Endothelial cell of umbilical vein (primary cell): ENCODE measurements around the gene LPP. TPM values are rescaled to one million over a fixed set of nuclear protein-coding genes. Genes with fewer than 3 reads are reported as not detected.

Experiments
- BruUV-seq: library from RNA; stranded (reverse); fragments of 400-500 nt; replicated peaks from 2 replicates; lab custom pipeline; 2021; lab: Mats Ljungman, UMichigan
- CTCF ChIA-PET: fragments of 300-600, 350-600 bp; sonication (Branson Sonifier 250); formaldehyde crosslinking; loops from one replicate; lab custom pipeline; 2021; ENCODE audit warnings: antibody characterized with exemption, inconsistent platforms; lab: Charles Lee
- POLR2A ChIA-PET: fragments of 300-600, 350-600 bp; sonication (Branson Sonifier 250); formaldehyde crosslinking; loops from one replicate; lab custom pipeline; 2021; ENCODE audit warnings: antibody characterized with exemption, inconsistent platforms; lab: Charles Lee
- DNase-seq: peaks from one replicate; pipeline ENCODE4 v3.0.0-alpha.2; 2011; ENCODE audit warnings: low read depth, low spot score
- FAIRE-seq: peaks from 2 replicates; lab custom pipeline; 2011; peaks lifted over from hg19 to GRCh38; lab: Jason Lieb, UNC
- H2AFZ ChIP-seq: 2 replicates; pipeline ENCODE4 v1.6.0; 2012; ENCODE audit warnings: low read depth, low read length, control low read depth, inconsistent platforms
- H3K27ac ChIP-seq: 2 replicates; pipeline ENCODE4 v1.5.1; 2011; ENCODE audit warnings: low read depth, mild to moderate bottlenecking, control low read depth, low read length, moderate library complexity; ENCODE audit not compliant: insufficient read depth
- H3K27me3 ChIP-seq, 2 experiments: 2 replicates each; pipeline versions ENCODE4 v1.6.0 to v1.6.1; 2011; ENCODE audit warnings: low read length in 2 of 2, mixed read lengths in 1 of 2; ENCODE audit not compliant: control insufficient read depth in 2 of 2, insufficient read depth in 2 of 2
- H3K36me3 ChIP-seq, 2 experiments: 2 replicates in 1 of 2; 3 replicates in 1 of 2; pipeline ENCODE4 v1.5.1; 2011; ENCODE audit warnings: low read length in 2 of 2, mild to moderate bottlenecking in 1 of 2, moderate library complexity in 1 of 2; ENCODE audit not compliant: control insufficient read depth in 2 of 2, insufficient read depth in 2 of 2; ENCODE audit errors: extremely low read depth in 1 of 2
- H3K4me1 ChIP-seq: 3 replicates; pipeline ENCODE4 v1.5.1; 2011; ENCODE audit warnings: mild to moderate bottlenecking, low read length; ENCODE audit not compliant: control insufficient read depth, insufficient read depth; ENCODE audit errors: extremely low read depth
- H3K4me2 ChIP-seq: 2 replicates; pipeline ENCODE4 v1.6.1; 2011; ENCODE audit warnings: low read length, control low read depth, mixed read lengths; ENCODE audit not compliant: insufficient read depth
- H3K4me3 ChIP-seq, 3 experiments: fragments of 200-600 bp in 1 of 3; sonication (generic), shearing (Covaris generic) in 1 of 3; replicated peaks in 1 of 3; 2 replicates each; pipeline ENCODE4 v1.5.1; 2011 to 2016; ENCODE audit warnings: control low read depth in 3 of 3, low read length in 3 of 3, mild to moderate bottlenecking in 2 of 3, inconsistent platforms in 1 of 3, low read depth in 1 of 3, moderate library complexity in 1 of 3; ENCODE audit not compliant: insufficient read depth in 1 of 3
- H3K79me2 ChIP-seq: 2 replicates; pipeline ENCODE4 v1.6.0; 2012; ENCODE audit warnings: low read length, inconsistent platforms; ENCODE audit not compliant: control insufficient read depth, insufficient read depth
- H3K9ac ChIP-seq: replicated peaks from 2 replicates; pipeline ENCODE3; 2011; ENCODE audit warnings: low read length, control low read depth; ENCODE audit not compliant: insufficient read depth; ENCODE audit errors: extremely low read depth
- H3K9me1 ChIP-seq: replicated peaks from 3 replicates; pipeline ENCODE4 v1.6.0; 2011; ENCODE audit warnings: mild to moderate bottlenecking, low read length; ENCODE audit not compliant: control insufficient read depth, insufficient read depth; ENCODE audit errors: extremely low read depth
- H3K9me3 ChIP-seq: replicated peaks from 2 replicates; pipeline ENCODE4 v1.5.1; 2012; ENCODE audit warnings: low read length, inconsistent platforms; ENCODE audit not compliant: control insufficient read depth, insufficient read depth
- H4K20me1 ChIP-seq: replicated peaks from 2 replicates; pipeline ENCODE3; 2011; ENCODE audit warnings: mild to moderate bottlenecking, low read length; ENCODE audit not compliant: control insufficient read depth, insufficient read depth; ENCODE audit errors: extremely low read depth
- EZH2 ChIP-seq: IDR thresholded peaks from 2 replicates; pipeline ENCODE4 v1.6.1; 2012; ENCODE audit warnings: borderline replicate concordance, low read depth, mild to moderate bottlenecking, moderate library complexity, low read length, inconsistent platforms; ENCODE audit not compliant: severe bottlenecking
- FOS ChIP-seq: IDR thresholded peaks from 2 replicates; pipeline ENCODE4 v1.6.1; 2011; ENCODE audit warnings: mild to moderate bottlenecking, low read length, moderate library complexity, borderline replicate concordance; ENCODE audit not compliant: insufficient read depth
- GATA2 ChIP-seq: IDR thresholded peaks from 2 replicates; pipeline ENCODE4 v1.7.0; 2011; ENCODE audit warnings: low read depth, mild to moderate bottlenecking, moderate library complexity, mixed read lengths, low read length; ENCODE audit not compliant: insufficient read length, insufficient read depth
- JUN ChIP-seq: IDR thresholded peaks from 2 replicates; pipeline ENCODE4 v1.6.1; 2011; ENCODE audit warnings: borderline replicate concordance, low read depth; ENCODE audit not compliant: insufficient read length, insufficient read depth
- MYC ChIP-seq: IDR thresholded peaks from one replicate; pipeline ENCODE4 v1.6.1; 2011; ENCODE audit warnings: mild to moderate bottlenecking, low read depth, low read length
- POLR2A ChIP-seq: IDR thresholded peaks from 2 replicates; pipeline ENCODE4 v1.6.1; 2012; ENCODE audit warnings: low read depth, mild to moderate bottlenecking, control low read depth, low read length
- POLR2AphosphoS5 ChIP-seq: IDR thresholded peaks from 2 replicates; pipeline ENCODE4 v1.6.1; 2012; ENCODE audit warnings: low read depth, mild to moderate bottlenecking, control low read depth, low read length, moderate library complexity; ENCODE audit not compliant: insufficient read depth
- dilution Hi-C: fragments of 300-500 bp; cut with MboI; formaldehyde crosslinking; loops from one replicate; pipeline ENCODE4 v1.15.0; 2019; ENCODE audit warnings: low sequenced_read_pairs; ENCODE audit not compliant: extremely low pct_ligation_motif_present
- intact Hi-C: fragments of 100-400 bp; cut with micrococcal nuclease; formaldehyde crosslinking; loops from one replicate; pipeline ENCODE4 v1.10.0; 2022
- polyA plus RNA-seq, 4 experiments: library from polyadenylated mRNA; depleted of rRNA in 3 of 4; stranded (reverse) in 3 of 4; unstranded in 1 of 4; fragments of >200 nt; gene quantifications; 2 replicates each; pipeline versions ENCODE4 v1.2.1 to v1.2.3, GENCODE V29; 2011 to 2012; ENCODE audit warnings: missing spikeins in 1 of 4
- total RNA-seq: library from RNA; stranded (reverse); gene quantifications from 2 replicates; pipeline ENCODE4 v1.2.3, GENCODE V29; 2021
- TF ChIP-seq, protein P1 (sequence below), 2 donors: IDR thresholded peaks; 1 replicate in 1 of 2; 2 replicates in 1 of 2; pipeline ENCODE4 v1.5.1; 2011; ENCODE audit warnings: low read length in 2 of 2, mild to moderate bottlenecking in 2 of 2, moderate library complexity in 2 of 2, control low read depth in 1 of 2, inconsistent platforms in 1 of 2, low read depth in 1 of 2; ENCODE audit not compliant: insufficient read depth in 1 of 2; ENCODE audit errors: extremely low read depth in 1 of 2
- TF ChIP-seq, protein P2 (sequence below): IDR thresholded peaks from 2 replicates; pipeline ENCODE4 v1.6.1; 2011; ENCODE audit not compliant: insufficient read depth, insufficient read length

LPP gene
- total and polyA plus RNA-seq, 2 donors (not counting 3 experiments of a cell fraction or from before 2014, with no cell fraction given) = 16.9 to 153 TPM

DNA sequence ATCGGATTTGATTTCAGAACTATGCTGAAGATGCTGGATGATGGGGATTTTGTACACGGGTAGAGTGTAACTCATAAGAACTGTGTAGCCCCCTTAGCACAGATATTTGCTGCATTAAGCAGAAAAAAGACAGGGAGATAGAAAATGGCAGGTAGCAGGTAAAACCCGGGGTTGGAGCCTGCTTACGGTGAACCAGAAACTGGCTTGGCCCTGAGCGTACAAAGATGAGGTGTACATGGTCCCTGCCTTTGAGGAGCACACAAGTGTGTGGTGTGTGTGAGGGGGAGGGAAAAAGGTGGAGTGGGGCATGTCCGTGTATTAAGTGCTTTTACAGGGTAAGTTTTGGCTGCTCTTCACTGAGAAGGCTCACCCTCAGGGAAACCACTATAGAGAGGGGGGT is 3.5 kb downstream of the LPP start:
- Histone ChIP-seq H3K9me3 (no peaks in the 10 kb centered on the region), H3K36me3 (no peaks in the 10 kb centered on the region), H3K79me2 (peaks cover 78% of the 10 kb centered on the region), H4K20me1 (peaks cover 6% of the 10 kb centered on the region), H3K9ac (no peak overlapping the region), H3K27me3 (no peaks in the 10 kb centered on the region), H2AFZ (no peak overlapping the region), H3K4me1 (peaks cover 20% of the 10 kb centered on the region), H3K9me1 (no peaks in the 10 kb centered on the region), H3K4me2 (no peak overlapping the region), H3K4me3 (no peak overlapping the region), H3K27ac (no peak overlapping the region)
- DNase-seq = no peak
- POLR2A ChIA-PET = no interaction called here
- dilution Hi-C loops (no loop called here), intact Hi-C loops (loop anchor here (10.0 kb wide), 1 partner anchor 137 kb away; no protein-coding TSS in a partner anchor)
- CTCF ChIA-PET = interaction anchor here (1.4 kb wide), 1 partner anchor 409 kb away, joined by 3 read pairs; no protein-coding TSS in a partner anchor
- BruUV-seq = no TSS peak
- no peak for FAIRE-seq
- no peak for TF ChIP-seq JUN
- no peak for TF ChIP-seq FOS
- no peak for TF ChIP-seq POLR2A
- TF ChIP-seq, protein P1, sequence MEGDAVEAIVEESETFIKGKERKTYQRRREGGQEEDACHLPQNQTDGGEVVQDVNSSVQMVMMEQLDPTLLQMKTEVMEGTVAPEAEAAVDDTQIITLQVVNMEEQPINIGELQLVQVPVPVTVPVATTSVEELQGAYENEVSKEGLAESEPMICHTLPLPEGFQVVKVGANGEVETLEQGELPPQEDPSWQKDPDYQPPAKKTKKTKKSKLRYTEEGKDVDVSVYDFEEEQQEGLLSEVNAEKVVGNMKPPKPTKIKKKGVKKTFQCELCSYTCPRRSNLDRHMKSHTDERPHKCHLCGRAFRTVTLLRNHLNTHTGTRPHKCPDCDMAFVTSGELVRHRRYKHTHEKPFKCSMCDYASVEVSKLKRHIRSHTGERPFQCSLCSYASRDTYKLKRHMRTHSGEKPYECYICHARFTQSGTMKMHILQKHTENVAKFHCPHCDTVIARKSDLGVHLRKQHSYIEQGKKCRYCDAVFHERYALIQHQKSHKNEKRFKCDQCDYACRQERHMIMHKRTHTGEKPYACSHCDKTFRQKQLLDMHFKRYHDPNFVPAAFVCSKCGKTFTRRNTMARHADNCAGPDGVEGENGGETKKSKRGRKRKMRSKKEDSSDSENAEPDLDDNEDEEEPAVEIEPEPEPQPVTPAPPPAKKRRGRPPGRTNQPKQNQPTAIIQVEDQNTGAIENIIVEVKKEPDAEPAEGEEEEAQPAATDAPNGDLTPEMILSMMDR (IDR thresholded peaks at IDR 0.05; ENCODE audit: extremely low read depth in 1 of 2, insufficient read depth in 1 of 2, low read depth in 1 of 2, low read length in 2 of 2) = no peak
- no peak for TF ChIP-seq MYC

DNA sequence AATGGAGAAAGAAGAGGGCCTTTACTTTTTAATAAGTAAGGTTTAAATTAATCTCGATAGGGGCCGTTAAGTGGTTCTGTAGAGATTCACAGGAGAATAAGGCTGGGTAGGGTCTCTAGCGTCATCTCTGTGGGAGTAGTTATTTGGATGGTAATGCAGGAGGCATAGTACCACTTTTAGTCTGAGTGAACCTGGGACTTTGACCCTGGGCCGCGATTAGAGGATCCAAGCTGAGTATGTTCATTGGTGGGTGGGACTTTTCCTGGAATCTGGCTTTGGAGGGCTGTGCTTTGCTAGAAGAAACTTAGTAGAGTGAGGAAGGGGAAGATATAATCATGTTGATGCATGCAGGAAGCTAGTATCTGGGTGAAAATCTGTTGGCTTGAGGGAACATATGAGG is 4.0 kb downstream of the LPP start:
- DNase-seq = no peak

More for the DNA sequence above, 4.0 kb downstream of the LPP start:
- Histone ChIP-seq H3K79me2 (peaks cover 83% of the 10 kb centered on the region), H3K9me3 (no peaks in the 10 kb centered on the region), H3K4me2 (no peak overlapping the region), H3K27me3 (no peaks in the 10 kb centered on the region), H3K9me1 (no peaks in the 10 kb centered on the region), H3K36me3 (no peaks in the 10 kb centered on the region), H3K4me3 (no peak overlapping the region), H4K20me1 (peaks cover 7% of the 10 kb centered on the region), H3K4me1 (peaks cover 14% of the 10 kb centered on the region), H3K27ac (no peak overlapping the region), H3K9ac (no peak overlapping the region), H2AFZ (no peak overlapping the region)
- CTCF ChIA-PET = interaction anchor here (1.3 to 1.7 kb wide), 3 partner anchors 49 to 798 kb away, joined by 3 to 4 read pairs (median 3); no protein-coding TSS in a partner anchor
- FAIRE-seq = no peak
- BruUV-seq = no TSS peak
- dilution Hi-C loops (no loop called here), intact Hi-C loops (loop anchor here (10.0 kb wide), 1 partner anchor 137 kb away; no protein-coding TSS in a partner anchor)
- POLR2A ChIA-PET = no interaction called here
- TF ChIP-seq JUN (no peak), FOS (no peak), MYC (no peak), EZH2 (no peak), POLR2AphosphoS5 (no peak), POLR2A (no peak), GATA2 (no peak)
- TF ChIP-seq, protein P2, sequence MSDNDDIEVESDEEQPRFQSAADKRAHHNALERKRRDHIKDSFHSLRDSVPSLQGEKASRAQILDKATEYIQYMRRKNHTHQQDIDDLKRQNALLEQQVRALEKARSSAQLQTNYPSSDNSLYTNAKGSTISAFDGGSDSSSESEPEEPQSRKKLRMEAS = no peak
- TF ChIP-seq, protein P1 (IDR thresholded peaks at IDR 0.05; ENCODE audit: extremely low read depth in 1 of 2, insufficient read depth in 1 of 2, low read depth in 1 of 2, low read length in 2 of 2) = no peak
